NOMO-1 (cell line): ENCODE results near the gene IFNLR1.

Experiments used
- DNase-seq, 2 experiments: peaks; one replicate each; lab custom pipeline; 2025; ENCODE audit not compliant: unreplicated experiment in 2 of 2; lab: John Stamatoyannopoulos, UW

The IFNLR1 gene

GRCh38 chr1:24125456-24125855, 61.6 kb downstream of the IFNLR1 start:
- DNase-seq, result no peak

GRCh38 chr1:24124980-24125379, 62.1 kb downstream of the IFNLR1 start:
- DNase-seq, result no peak

GRCh38 chr1:24123611-24124010, 63.5 kb downstream of the IFNLR1 start:
- no peak for DNase-seq

GRCh38 chr1:24122776-24123175, 64.3 kb downstream of the IFNLR1 start:
- no peak for DNase-seq

- DNase-seq, result no peak
Measured at GRCh38 chr1:24121406-24121805, 65.7 kb downstream of the IFNLR1 start.

- no peak for DNase-seq
Measured at GRCh38 chr1:24120965-24121364, 66.1 kb downstream of the IFNLR1 start.

- no peak for DNase-seq
Measured at GRCh38 chr1:24119859-24120756, 67.0 kb downstream of the IFNLR1 start.

- no peak for DNase-seq
Measured at GRCh38 chr1:24119489-24119858, 67.6 kb downstream of the IFNLR1 start.

- DNase-seq, result no peak
Measured at GRCh38 chr1:24118410-24119242, 68.5 kb downstream of the IFNLR1 start.

- DNase-seq, result no peak
Measured at GRCh38 chr1:24117722-24118409, 69.2 kb downstream of the IFNLR1 start.

- DNase-seq, result no peak
Measured at GRCh38 chr1:24117132-24117531, 70.0 kb downstream of the IFNLR1 start.

GRCh38 chr1:24114753-24115152, 72.3 kb downstream of the IFNLR1 start:
- no peak for DNase-seq

- no peak for DNase-seq
Measured at GRCh38 chr1:24113641-24114033, 73.5 kb downstream of the IFNLR1 start.

- DNase-seq, result peak; percentile 67 to 71
Measured at GRCh38 chr1:24111996-24112779, 74.9 kb downstream of the IFNLR1 start, which contains the start of gene MYOM3. Gene MYOM3 (minus strand): TSS chr1:24112135. CDS start chr1:24108636, 3,499 bp downstream.

- DNase-seq, result no peak
Measured at GRCh38 chr1:24111262-24111995, 75.7 kb downstream of the IFNLR1 start.

- no peak for DNase-seq
Measured at GRCh38 chr1:24110642-24111261, 76.3 kb downstream of the IFNLR1 start.

GRCh38 chr1:24109686-24110475, 77.2 kb downstream of the IFNLR1 start:
- no peak for DNase-seq

- no peak for DNase-seq
Measured at GRCh38 chr1:24109166-24109483, 78.0 kb downstream of the IFNLR1 start.
